CD4-positive, alpha-beta T cell treated with Interleukin-17A for 4 hours (primary cell): ENCODE results near the gene IFI27L2.
"Not testable (repeated sequence)": the region's sequence is repeated elsewhere in the genome, so short reads cannot be mapped to it uniquely, and the experiment has no call there.

Experiments
- DNase-seq: peaks from one replicate; pipeline ENCODE4 v3.0.0-alpha.2; 2020; ENCODE audit warnings: mixed read lengths

The IFI27L2 gene

GRCh38 chr14:94129111-94129757 lies at the start of gene IFI27L2:
IFI27L2 (minus strand) TSS chr14:94129604; CDS start chr14:94129564, 40 bp downstream.
- peak; percentile 85 for DNase-seq

- DNase-seq, result no peak
These were observed 48.4 kb upstream of the IFI27L2 start for GRCh38 chr14:94177806-94178205.

GRCh38 chr14:94176808-94177207 lies 47.4 kb upstream of the IFI27L2 start:
- DNase-seq, result no peak

DNA sequence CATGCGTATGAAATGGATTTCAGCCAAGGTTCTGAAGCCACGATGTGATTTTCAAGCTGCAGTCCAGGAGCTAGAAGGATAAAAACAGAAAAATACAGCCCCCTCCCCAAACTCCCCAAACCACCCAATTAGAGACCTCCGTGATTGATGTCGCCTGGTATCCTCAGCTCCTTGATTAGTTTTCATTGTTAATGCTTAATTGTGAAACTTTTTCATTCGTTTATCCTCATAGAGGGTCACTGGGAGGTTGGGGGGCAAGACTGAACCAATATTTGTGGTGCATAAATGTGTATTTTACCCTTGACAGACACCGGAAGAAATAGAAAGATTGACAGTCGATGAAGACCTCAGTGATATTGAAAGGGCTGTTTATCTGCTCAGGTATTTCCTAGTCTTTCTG lies 46.3 kb upstream of the IFI27L2 start:
- DNase-seq, result no peak

- DNase-seq, result peak; percentile 19
These were observed 45.8 kb upstream of the IFI27L2 start for GRCh38 chr14:94175011-94175745.

- no peak for DNase-seq
These were observed 45.2 kb upstream of the IFI27L2 start for GRCh38 chr14:94174604-94175010.

- peak; percentile 95 for DNase-seq
These were observed 44.6 kb upstream of the IFI27L2 start, which contains the start of gene PPP4R4 for GRCh38 chr14:94173885-94174603. PPP4R4 (plus strand) TSS chr14:94174322; CDS start chr14:94174466, 144 bp downstream.

DNA sequence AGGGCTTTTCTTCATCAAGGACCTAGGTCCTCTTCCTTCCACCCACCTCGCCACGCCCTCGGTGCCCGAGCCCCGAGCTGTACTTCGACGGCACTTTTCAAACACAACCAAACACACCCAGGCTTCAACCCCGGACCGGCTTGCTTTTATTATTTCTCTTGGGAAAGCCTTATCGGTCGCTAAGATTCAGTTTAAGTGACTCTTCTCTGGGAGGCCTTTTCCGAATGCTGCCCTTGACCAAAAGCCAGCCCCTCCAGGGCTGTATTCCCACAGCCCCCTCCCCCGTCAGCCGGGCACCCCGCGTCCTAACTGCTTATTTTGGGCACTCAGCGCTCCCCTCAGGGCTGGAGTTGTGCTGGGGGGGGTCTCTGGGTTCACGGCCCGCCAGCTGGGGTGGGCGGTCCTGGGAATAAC lies 44.1 kb upstream of the IFI27L2 start:
- DNase-seq, result peak; percentile 31

DNA sequence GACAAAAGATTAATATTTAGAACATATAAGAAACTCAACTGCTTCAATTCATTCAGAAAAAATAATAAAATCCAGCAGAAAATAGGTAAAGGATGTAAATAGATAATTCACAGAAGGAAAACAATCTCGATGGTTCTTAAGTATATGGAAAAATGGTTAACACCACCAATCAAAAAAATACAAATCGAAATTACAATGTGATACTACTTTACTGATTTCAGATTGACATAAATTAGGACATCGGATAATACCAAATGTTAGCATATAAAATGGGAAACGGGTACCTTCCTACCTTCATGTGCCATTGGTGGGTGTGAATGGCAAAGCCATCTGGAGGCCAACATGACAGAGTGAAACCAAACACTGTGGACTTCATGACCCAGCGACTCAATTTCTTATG lies 43.1 kb upstream of the IFI27L2 start:
- no peak for DNase-seq

- DNase-seq, result no peak
These were observed 41.8 kb upstream of the IFI27L2 start for GRCh38 chr14:94171208-94171607.

GRCh38 chr14:94170136-94170535 lies 40.7 kb upstream of the IFI27L2 start:
- DNase-seq, result no peak

GRCh38 chr14:94165744-94166143 lies 36.3 kb upstream of the IFI27L2 start:
- no peak for DNase-seq

GRCh38 chr14:94164685-94165431 lies 35.5 kb upstream of the IFI27L2 start:
- DNase-seq, result no peak

DNA sequence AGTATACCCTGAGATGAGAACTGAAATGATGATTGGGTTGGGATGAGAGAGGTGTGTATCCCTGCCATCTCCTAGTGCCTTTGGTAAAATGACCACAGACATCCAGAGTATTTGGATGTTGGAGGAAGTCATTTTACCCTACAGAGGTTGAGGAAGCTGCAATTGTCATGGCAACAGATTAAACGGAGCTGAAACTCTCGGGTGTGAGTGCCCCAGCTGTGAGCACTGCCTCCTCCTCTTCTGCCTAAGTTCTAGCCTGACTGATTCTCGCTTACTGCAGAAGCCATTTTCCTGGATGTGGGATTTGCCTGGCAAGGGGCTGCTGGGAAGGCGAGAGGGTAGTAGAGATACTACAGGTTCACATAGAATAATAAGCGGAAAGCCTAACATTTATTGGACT lies 34.4 kb upstream of the IFI27L2 start:
- peak; percentile 16 for DNase-seq

GRCh38 chr14:94162466-94162865 lies 33.1 kb upstream of the IFI27L2 start:
- no peak for DNase-seq

DNA sequence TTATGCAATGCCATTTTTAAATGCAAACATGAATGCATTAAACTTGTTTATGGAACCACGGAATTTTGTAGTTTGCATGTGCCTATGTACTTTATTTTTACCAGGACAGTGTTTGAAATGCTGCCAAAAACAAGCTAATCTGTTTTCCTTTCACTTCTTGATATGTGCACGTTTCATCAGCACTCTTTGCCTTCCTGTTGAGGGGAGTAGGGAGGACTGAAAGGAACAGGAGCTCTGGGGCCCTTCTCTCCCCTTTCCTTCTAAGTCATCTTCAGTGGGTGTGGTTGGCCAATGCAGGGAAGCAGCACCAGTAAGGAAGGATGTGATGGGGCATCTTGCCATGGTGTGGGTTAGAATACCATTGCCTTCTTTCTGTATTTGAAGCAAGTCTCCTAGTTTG lies 32.6 kb upstream of the IFI27L2 start:
- peak; percentile 19 for DNase-seq

DNA sequence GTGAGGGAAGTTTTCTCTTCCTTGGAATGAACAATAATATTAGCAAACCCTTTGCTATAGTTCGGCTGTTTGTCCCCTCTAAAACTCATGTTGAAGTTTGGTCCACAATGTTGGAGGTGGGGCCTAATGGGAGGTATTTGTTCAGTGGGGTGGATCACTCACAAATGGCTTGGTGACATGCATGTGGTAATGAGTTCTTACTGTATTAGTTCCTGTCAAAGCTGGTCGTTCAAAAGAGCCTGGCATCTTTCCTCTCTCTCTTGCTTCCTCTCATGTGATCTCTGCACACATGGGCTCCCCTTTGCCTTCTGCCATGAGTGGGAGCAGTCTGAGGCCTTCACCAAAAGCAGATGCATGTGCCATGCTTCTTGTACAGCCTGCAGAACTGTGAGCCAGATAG lies 31.7 kb upstream of the IFI27L2 start:
- peak; percentile 29 for DNase-seq

DNA sequence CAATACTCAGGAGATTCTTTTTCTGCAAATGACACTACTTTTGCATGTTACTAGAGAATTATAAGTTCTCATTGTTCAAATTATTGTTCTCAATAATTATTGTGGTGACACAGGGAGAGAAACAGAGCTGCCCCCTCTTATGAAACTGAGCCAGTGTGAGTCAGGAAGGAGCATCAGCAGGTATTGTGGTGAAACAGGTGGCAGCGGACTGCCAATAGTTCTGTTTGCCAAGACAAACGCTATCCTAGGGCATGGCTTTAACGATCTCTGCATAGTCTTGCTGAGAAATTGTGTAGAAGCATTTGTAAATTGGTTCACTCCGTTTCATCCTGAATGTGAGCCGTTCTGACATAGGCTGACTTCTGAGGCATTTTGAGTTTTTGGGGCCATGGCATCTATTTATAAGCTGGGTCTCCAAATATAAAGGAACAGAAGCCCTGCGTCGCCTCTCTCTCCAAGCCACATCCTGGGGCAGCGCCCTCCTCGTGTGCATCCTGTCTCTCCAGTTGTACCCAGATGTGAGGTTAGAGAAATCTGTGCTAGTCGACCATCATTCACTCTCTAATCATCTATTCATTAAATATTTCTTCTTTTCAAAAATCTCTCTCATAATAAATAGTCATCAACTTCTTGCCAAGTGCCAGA lies 29.0 kb upstream of the IFI27L2 start:
- peak; percentile 65 for DNase-seq

GRCh38 chr14:94157197-94157596 lies 27.8 kb upstream of the IFI27L2 start:
- no peak for DNase-seq

- not testable (repeated sequence) for DNase-seq
These were observed 26.7 kb upstream of the IFI27L2 start for GRCh38 chr14:94156143-94156542.

GRCh38 chr14:94153750-94154342 lies 24.4 kb upstream of the IFI27L2 start:
- no peak for DNase-seq

GRCh38 chr14:94152676-94153075 lies 23.3 kb upstream of the IFI27L2 start:
- DNase-seq, result no peak
